Vagina (tissue), 2 donors: ENCODE data around the gene TBC1D10B.
"Not testable (repeated sequence)": the region's sequence is repeated elsewhere in the genome, so short reads cannot be mapped to it uniquely, and the experiment has no call there.

Experiments used
- POLR2A ChIP-seq, 2 donors: fragments of 450-650 bp; IDR thresholded peaks; one replicate each; pipeline ENCODE4 v1.6.1; 2017; ENCODE audit warnings: antibody characterized with exemption in 2 of 2, mild to moderate bottlenecking in 2 of 2, moderate library complexity in 2 of 2
- TF ChIP-seq, protein P1 (sequence below), 3 experiments: fragments of 450-650 bp in 2 of 3; fragments of 200-600 bp in 1 of 3; sonication (generic) in 1 of 3; IDR thresholded peaks; one replicate each; pipeline ENCODE4 v1.5.1; 2017 to 2019; ENCODE audit warnings: antibody characterized with exemption in 3 of 3, mild to moderate bottlenecking in 2 of 3, moderate library complexity in 2 of 3

DNA sequence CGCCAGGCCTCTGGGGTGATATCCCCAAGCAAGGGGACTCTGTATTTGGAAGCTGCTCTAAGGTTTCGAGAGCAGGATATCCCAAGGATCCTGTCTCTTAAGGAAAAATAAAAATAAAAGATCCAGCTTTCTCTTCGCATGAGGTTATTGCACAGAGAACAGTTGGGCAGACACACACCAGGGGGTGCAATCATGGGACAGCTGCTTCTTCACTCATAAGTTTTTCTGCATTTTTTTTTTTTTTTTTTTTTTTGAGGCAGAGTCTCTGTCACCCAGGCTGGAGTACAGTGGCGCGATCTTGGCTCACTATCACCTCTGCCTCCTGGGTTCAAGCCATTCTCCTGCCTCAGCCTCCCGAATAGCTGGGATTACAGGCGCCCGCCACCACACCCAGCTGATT lies 28.3 kb downstream of the TBC1D10B start:
- not testable (repeated sequence) for TF ChIP-seq POLR2A (IDR thresholded peaks at IDR 0.05)
- TF ChIP-seq, protein P1, sequence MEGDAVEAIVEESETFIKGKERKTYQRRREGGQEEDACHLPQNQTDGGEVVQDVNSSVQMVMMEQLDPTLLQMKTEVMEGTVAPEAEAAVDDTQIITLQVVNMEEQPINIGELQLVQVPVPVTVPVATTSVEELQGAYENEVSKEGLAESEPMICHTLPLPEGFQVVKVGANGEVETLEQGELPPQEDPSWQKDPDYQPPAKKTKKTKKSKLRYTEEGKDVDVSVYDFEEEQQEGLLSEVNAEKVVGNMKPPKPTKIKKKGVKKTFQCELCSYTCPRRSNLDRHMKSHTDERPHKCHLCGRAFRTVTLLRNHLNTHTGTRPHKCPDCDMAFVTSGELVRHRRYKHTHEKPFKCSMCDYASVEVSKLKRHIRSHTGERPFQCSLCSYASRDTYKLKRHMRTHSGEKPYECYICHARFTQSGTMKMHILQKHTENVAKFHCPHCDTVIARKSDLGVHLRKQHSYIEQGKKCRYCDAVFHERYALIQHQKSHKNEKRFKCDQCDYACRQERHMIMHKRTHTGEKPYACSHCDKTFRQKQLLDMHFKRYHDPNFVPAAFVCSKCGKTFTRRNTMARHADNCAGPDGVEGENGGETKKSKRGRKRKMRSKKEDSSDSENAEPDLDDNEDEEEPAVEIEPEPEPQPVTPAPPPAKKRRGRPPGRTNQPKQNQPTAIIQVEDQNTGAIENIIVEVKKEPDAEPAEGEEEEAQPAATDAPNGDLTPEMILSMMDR (IDR thresholded peaks at IDR 0.05): not testable (repeated sequence)
